ENCODE measurements around the gene VPS39. TPM values are rescaled to one million over a fixed set of nuclear protein-coding genes. Genes with fewer than 3 reads are reported as not detected.

The VPS39 gene
- total RNA-seq, 1 donor from 2014 or later = 29.2 TPM

DNA sequence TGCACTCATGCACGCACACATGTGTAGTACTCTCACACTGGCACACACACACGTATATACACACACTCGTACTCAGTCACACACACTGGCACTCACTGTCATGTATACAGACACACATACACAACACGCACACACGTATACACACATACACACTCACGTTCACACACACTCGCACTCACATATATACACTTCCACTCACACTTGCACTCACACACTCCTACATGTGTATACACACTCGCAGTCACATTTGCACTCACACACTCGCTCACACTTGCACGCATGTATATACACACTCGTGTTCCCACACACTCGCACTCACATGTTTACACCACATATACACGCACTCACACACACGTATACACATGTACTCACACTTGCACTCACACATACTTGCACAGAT is 53.1 kb downstream of the VPS39 start:
- Histone ChIP-seq H3K9ac (ENCODE audit: low read depth in 1 of 3, low read length in 3 of 3) (peak overlapping the region in 1 of 3 donors; percentile 25), H3K4me1 (ENCODE audit: control insufficient read depth in 3 of 3, insufficient read depth in 3 of 3, low read length in 3 of 3) (peaks cover 46 to 81% (median 65%) of the 10 kb centered on the region in 3 donors), H3K27me3 (ENCODE audit: control insufficient read depth in 3 of 3, insufficient read depth in 3 of 3, low read length in 3 of 3) (no peaks in the 10 kb centered on the region), H3K36me3 (ENCODE audit: control insufficient read depth in 3 of 3, insufficient read depth in 3 of 3, low read length in 3 of 3) (peaks cover 5 to 12% (median 10%) of the 10 kb centered on the region in 3 donors), H3K9me3 (ENCODE audit: control insufficient read depth in 3 of 3, low read length in 3 of 3) (no peaks in the 10 kb centered on the region), H3K27ac (ENCODE audit: low read depth, low read length) (no peak overlapping the region), H3K4me3 (ENCODE audit: low read length in 3 of 3) (peak overlapping the region in 1 of 3 donors; percentile 67)

DNA sequence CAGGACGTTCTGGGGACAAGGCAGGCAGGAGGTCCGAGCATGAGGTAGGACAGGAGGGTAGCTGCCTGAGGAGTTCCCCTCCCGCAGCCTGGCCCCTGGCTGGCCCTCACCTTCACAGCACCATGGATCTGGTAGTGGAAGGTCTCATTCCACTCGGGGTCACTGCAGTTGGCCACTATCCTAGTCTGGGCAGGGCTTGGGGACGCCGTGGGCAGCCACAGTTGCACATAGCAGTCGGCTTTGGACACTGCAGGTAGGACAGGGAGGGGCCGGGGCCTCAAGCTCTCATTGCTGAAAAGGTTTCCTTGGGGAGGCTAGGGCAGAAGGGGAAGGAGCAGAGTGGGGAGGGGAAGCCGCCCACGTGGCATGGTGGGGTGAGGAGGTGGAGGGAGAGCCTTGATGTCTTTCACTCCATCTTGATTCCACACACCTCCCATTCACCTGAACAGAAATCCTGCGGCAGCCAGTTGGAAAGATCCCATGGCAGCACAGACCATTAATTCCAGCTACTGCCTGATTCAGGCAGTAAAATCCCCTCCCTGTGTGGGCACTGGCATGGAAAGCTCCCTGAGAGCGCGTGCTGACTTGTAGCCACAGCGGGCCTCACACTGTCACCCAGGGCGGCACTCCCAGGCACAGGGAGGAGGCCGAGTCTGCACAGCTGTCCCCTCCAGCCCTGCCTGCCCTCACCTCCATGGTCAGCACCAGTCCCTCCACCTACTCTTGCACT is 53.7 kb downstream of the VPS39 start:
- peaks cover 44 to 78% (median 63%) of the 10 kb centered on the region in 3 donors for H3K4me1 ChIP-seq (ENCODE audit: control insufficient read depth in 3 of 3, insufficient read depth in 3 of 3, low read length in 3 of 3)
- no peaks in the 10 kb centered on the region for H3K27me3 ChIP-seq (ENCODE audit: control insufficient read depth in 3 of 3, insufficient read depth in 3 of 3, low read length in 3 of 3)
- no peaks in the 10 kb centered on the region for H3K9me3 ChIP-seq (ENCODE audit: control insufficient read depth in 3 of 3, low read length in 3 of 3)
- peak overlapping the region in 1 of 3 donors; percentile 67 for H3K4me3 ChIP-seq (ENCODE audit: low read length in 3 of 3)
- H3K27ac ChIP-seq (ENCODE audit: low read depth, low read length) = peak overlapping the region; percentile 37
- peak overlapping the region in 1 of 3 donors; percentile 25 for H3K9ac ChIP-seq (ENCODE audit: low read depth in 1 of 3, low read length in 3 of 3)
- H3K36me3 ChIP-seq (ENCODE audit: control insufficient read depth in 3 of 3, insufficient read depth in 3 of 3, low read length in 3 of 3) = peaks cover 0 to 7% (median 4%) of the 10 kb centered on the region in 3 donors

DNA sequence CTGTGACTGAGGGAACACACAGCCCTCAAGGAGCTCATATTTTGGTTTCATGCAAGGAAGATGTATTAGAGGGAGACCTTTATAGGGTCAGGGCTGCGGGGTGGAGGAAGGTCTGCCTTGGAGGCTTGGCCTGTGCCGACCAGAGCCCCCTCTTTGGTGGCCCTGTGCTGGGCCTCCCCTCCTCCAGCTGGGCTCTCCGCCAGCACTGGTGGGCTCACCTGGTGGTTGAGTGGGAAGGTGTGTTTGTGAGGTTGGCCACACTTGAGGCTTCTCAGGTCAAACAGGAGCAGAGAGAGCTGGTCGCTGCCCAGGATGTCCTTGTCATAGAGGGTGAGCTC is 54.3 kb downstream of the VPS39 start:
- Histone ChIP-seq H3K9ac (ENCODE audit: low read depth in 1 of 3, low read length in 3 of 3) (no peak overlapping the region), H3K36me3 (ENCODE audit: control insufficient read depth in 3 of 3, insufficient read depth in 3 of 3, low read length in 3 of 3) (peaks cover 0 to 2% (median under 1%) of the 10 kb centered on the region in 3 donors), H3K4me1 (ENCODE audit: control insufficient read depth in 3 of 3, insufficient read depth in 3 of 3, low read length in 3 of 3) (peaks cover 40 to 72% (median 58%) of the 10 kb centered on the region in 3 donors), H3K27ac (ENCODE audit: low read depth, low read length) (peak overlapping the region; percentile 37), H3K27me3 (ENCODE audit: control insufficient read depth in 3 of 3, insufficient read depth in 3 of 3, low read length in 3 of 3) (no peaks in the 10 kb centered on the region), H3K9me3 (ENCODE audit: control insufficient read depth in 3 of 3, low read length in 3 of 3) (no peaks in the 10 kb centered on the region), H3K4me3 (ENCODE audit: low read length in 3 of 3) (no peak overlapping the region)

DNA sequence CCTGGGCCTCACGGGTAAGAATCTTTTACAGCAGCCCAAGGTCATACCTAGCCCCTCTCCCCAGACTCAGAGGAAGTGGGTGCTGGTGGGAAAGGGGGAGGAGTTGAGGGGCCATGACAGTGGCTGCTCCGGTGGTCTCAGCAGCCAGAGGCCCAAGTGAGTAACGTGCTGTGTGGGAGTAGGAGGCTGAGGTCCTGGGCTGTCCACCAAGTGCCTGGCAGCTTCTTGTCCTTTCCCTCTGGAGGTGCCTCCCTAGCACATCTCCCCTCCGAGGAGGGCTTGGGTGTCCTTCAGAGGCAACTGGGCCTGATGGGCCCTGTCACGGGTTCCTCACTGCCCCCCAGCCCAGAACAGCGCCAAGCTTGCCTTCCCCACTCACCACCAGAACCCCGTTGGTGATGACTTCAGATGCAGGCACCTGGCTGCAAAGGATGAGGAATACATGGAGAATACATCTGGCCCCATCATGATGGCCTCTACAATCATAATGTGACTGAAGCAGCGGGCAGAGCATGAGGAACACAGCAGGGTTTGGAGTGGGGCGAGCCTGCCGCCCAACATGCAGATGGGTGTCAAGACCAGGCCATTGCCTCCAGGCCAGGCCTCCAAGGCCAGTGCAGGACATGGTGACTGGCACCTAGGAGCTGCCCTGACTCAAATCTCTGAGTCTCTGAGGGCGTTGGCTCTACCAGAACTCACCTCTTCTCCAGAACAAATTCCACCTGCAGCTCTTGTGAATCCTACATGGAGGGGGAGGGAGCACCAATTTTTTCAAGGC is 55.0 kb downstream of the VPS39 start:
- no peaks in the 10 kb centered on the region for H3K27me3 ChIP-seq (ENCODE audit: control insufficient read depth in 3 of 3, insufficient read depth in 3 of 3, low read length in 3 of 3)
- H3K4me3 ChIP-seq (ENCODE audit: low read length in 3 of 3) = no peak overlapping the region
- peaks cover 33 to 65% (median 50%) of the 10 kb centered on the region in 3 donors for H3K4me1 ChIP-seq (ENCODE audit: control insufficient read depth in 3 of 3, insufficient read depth in 3 of 3, low read length in 3 of 3)
- no peaks in the 10 kb centered on the region for H3K9me3 ChIP-seq (ENCODE audit: control insufficient read depth in 3 of 3, low read length in 3 of 3)
- peak overlapping the region; percentile 90 for H3K27ac ChIP-seq (ENCODE audit: low read depth, low read length)
- no peaks in the 10 kb centered on the region for H3K36me3 ChIP-seq (ENCODE audit: control insufficient read depth in 3 of 3, insufficient read depth in 3 of 3, low read length in 3 of 3)
- peak overlapping the region in 2 of 3 donors; percentile 20 to 50 for H3K9ac ChIP-seq (ENCODE audit: low read depth in 1 of 3, low read length in 3 of 3)

DNA sequence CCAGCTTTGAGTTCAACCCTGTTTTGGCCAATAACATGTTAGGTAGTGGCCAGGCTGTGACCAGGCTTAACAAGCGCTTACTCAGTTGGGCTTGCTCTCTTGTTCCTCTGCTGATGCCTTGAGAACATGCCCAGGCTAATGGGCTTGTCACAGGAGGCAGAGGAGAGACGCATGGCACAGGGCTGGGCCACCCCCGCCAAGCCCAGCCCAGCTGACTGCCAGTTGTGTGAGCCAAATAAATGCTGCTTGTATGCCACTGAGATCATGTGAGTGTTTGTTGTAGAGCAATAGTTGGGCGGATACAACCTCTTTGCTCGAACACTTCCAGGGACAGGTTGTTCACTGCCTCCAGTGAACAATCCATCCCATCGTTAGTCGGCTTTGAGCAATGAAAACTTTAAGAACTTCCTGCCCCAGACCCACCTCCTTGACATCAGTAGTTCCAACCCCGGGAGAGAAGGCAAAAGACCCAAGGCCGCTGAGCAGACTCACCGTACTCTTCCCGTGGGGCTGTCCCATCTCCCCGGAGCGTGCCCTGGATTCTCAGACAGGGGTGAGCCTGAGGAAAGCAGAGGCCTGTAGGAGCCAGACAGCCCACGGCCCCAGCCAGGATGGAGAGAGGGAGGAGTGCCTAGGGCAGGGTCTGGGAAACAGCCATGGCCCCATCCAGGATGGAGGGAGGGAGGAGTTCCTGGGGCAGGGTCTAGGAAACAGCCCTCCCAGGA is 55.7 kb downstream of the VPS39 start:
- no peaks in the 10 kb centered on the region for H3K36me3 ChIP-seq (ENCODE audit: control insufficient read depth in 3 of 3, insufficient read depth in 3 of 3, low read length in 3 of 3)
- H3K27ac ChIP-seq (ENCODE audit: low read depth, low read length) = peak overlapping the region; percentile 90
- peak overlapping the region in 1 of 3 donors; percentile 66 for H3K9ac ChIP-seq (ENCODE audit: low read depth in 1 of 3, low read length in 3 of 3)
- no peak overlapping the region for H3K4me3 ChIP-seq (ENCODE audit: low read length in 3 of 3)
- H3K9me3 ChIP-seq (ENCODE audit: control insufficient read depth in 3 of 3, low read length in 3 of 3) = no peaks in the 10 kb centered on the region
- peaks cover 30 to 58% (median 44%) of the 10 kb centered on the region in 3 donors for H3K4me1 ChIP-seq (ENCODE audit: control insufficient read depth in 3 of 3, insufficient read depth in 3 of 3, low read length in 3 of 3)
- H3K27me3 ChIP-seq (ENCODE audit: control insufficient read depth in 3 of 3, insufficient read depth in 3 of 3, low read length in 3 of 3) = peaks cover 0 to 1% (median 0%) of the 10 kb centered on the region in 3 donors

DNA sequence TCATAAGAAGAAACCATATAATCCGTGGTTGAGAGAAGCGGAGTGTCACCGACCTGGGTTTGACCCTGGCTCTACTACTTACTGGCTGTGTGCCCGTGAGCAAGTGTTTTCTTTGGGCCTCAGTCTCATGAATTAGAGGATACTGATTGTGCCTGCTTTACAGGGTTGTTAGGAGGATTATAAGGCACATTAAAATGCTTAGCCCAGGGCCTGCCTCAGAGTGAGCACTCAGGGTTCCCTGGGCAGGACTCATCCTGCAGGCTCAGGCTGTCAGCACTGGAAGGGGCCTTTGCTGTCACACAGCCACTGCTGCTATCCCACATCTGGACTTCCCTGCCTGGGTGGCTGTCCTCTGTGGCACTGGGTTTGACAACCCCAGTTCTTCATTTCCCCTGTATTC is 56.4 kb downstream of the VPS39 start:
- peaks cover 0 to 2% (median 0%) of the 10 kb centered on the region in 3 donors for H3K27me3 ChIP-seq (ENCODE audit: control insufficient read depth in 3 of 3, insufficient read depth in 3 of 3, low read length in 3 of 3)
- peak overlapping the region; percentile 90 for H3K27ac ChIP-seq (ENCODE audit: low read depth, low read length)
- H3K4me3 ChIP-seq (ENCODE audit: low read length in 3 of 3) = no peak overlapping the region
- peaks cover 30 to 54% (median 41%) of the 10 kb centered on the region in 3 donors for H3K4me1 ChIP-seq (ENCODE audit: control insufficient read depth in 3 of 3, insufficient read depth in 3 of 3, low read length in 3 of 3)
- H3K9ac ChIP-seq (ENCODE audit: low read depth in 1 of 3, low read length in 3 of 3) = peak overlapping the region in 1 of 3 donors; percentile 66
- H3K9me3 ChIP-seq (ENCODE audit: control insufficient read depth in 3 of 3, low read length in 3 of 3) = no peaks in the 10 kb centered on the region
- no peaks in the 10 kb centered on the region for H3K36me3 ChIP-seq (ENCODE audit: control insufficient read depth in 3 of 3, insufficient read depth in 3 of 3, low read length in 3 of 3)

DNA sequence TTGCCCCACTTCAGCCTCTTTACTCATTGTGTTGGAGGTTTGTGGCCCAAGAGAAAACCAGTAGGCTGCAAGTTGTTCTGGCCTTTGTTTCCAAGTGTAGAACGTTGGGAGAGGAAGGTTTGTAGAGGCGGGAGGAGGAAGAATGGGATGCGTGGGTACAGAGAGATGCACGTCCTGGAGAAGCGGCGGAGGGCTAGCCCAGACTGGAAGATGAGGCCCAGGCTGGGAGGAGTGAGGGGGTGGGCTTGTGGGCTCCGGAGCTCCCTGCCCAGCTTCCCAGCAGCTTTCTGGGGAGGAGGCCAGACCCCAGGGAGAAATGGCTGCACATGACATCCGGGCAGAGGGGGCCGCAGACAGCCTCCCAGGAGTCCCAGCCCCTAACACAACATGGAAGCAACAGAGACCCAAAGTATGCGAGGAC is 57.0 kb downstream of the VPS39 start:
- Histone ChIP-seq H3K36me3 (ENCODE audit: control insufficient read depth in 3 of 3, insufficient read depth in 3 of 3, low read length in 3 of 3) (no peaks in the 10 kb centered on the region), H3K27me3 (ENCODE audit: control insufficient read depth in 3 of 3, insufficient read depth in 3 of 3, low read length in 3 of 3) (peaks cover 0 to 2% (median 0%) of the 10 kb centered on the region in 3 donors), H3K9me3 (ENCODE audit: control insufficient read depth in 3 of 3, low read length in 3 of 3) (no peaks in the 10 kb centered on the region), H3K27ac (ENCODE audit: low read depth, low read length) (peak overlapping the region; percentile 90), H3K9ac (ENCODE audit: low read depth in 1 of 3, low read length in 3 of 3) (no peak overlapping the region), H3K4me3 (ENCODE audit: low read length in 3 of 3) (no peak overlapping the region), H3K4me1 (ENCODE audit: control insufficient read depth in 3 of 3, insufficient read depth in 3 of 3, low read length in 3 of 3) (peaks cover 25 to 48% (median 35%) of the 10 kb centered on the region in 3 donors)

DNA sequence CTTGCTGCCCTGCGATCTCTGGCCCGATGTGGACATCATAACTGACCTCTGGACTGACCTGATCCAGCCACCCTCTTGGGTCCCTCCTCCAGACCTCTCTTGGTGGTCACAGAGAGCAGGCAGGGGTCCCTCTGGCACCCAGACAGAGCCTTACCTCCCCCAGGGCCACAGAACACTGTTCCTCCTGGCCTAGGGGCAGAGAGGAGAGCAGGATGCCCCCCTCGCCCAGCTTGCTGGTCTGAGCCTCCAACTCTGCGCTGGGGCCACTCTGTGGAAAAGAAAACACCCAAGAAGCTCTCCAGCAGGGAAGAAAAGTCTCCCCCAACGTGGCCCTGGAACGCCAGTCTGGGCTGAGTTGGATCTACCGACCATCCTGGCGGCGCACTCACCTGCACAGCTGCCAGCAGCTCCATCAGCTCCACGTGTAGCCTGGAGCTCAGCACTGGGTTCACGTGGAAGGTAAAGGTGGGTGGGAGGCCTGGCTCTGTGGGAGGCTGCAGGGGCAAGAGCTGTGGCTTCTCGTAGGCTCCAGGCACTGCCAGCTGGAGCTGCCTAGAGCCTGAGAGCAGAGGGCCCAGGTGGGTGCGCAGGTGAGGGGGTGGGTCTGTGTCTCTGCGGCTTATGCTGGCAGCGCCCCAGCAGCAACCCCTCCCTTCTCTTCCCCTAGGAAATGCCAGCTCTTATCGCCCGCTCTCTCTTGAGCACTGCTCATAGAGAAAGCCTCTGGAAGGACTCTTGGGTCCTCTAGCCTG is 57.7 kb downstream of the VPS39 start:
- no peaks in the 10 kb centered on the region for H3K9me3 ChIP-seq (ENCODE audit: control insufficient read depth in 3 of 3, low read length in 3 of 3)
- H3K4me3 ChIP-seq (ENCODE audit: low read length in 3 of 3) = no peak overlapping the region
- peaks cover 0 to 2% (median 0%) of the 10 kb centered on the region in 3 donors for H3K27me3 ChIP-seq (ENCODE audit: control insufficient read depth in 3 of 3, insufficient read depth in 3 of 3, low read length in 3 of 3)
- H3K27ac ChIP-seq (ENCODE audit: low read depth, low read length) = no peak overlapping the region
- no peak overlapping the region for H3K9ac ChIP-seq (ENCODE audit: low read depth in 1 of 3, low read length in 3 of 3)
- H3K36me3 ChIP-seq (ENCODE audit: control insufficient read depth in 3 of 3, insufficient read depth in 3 of 3, low read length in 3 of 3) = no peaks in the 10 kb centered on the region
- H3K4me1 ChIP-seq (ENCODE audit: control insufficient read depth in 3 of 3, insufficient read depth in 3 of 3, low read length in 3 of 3) = peaks cover 19 to 44% (median 27%) of the 10 kb centered on the region in 3 donors

DNA sequence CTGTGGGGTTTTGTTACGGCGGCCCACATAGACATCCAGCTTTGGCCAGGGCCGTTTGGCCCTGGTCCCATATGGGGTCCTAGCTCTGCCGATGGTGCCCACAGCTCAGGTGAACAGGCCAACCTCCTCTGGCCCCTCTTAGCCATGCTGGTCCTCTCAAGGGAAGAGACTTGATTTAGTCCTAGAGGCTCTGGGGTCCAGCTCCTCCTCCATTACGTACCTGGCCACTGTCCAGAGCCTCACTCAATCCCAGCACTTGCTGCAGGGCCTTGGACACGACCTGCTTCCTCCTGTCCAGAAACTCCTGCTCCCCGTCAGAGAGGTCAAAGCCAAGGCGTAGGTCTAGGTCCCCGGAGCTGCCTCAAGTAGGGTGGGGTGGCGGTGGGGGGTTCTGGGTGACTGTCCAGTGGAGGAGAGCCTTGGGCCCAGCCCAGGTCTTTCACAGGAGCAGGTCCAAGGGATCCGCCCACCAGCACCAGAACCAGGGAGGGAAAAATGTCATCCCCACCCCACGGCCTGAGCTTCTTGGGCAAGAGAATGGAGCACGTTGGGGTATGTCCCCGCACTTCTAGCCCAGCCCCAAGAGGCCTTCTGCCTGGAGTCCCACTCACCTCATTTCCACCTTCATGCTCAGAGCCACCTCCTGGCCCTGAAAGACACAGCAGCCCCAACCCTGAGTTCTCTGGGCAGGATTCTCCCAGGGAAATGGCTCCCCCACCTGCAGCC is 58.4 kb downstream of the VPS39 start:
- no peak overlapping the region for H3K4me3 ChIP-seq (ENCODE audit: low read length in 3 of 3)
- H3K36me3 ChIP-seq (ENCODE audit: control insufficient read depth in 3 of 3, insufficient read depth in 3 of 3, low read length in 3 of 3) = no peaks in the 10 kb centered on the region
- no peak overlapping the region for H3K27ac ChIP-seq (ENCODE audit: low read depth, low read length)
- H3K4me1 ChIP-seq (ENCODE audit: control insufficient read depth in 3 of 3, insufficient read depth in 3 of 3, low read length in 3 of 3) = peaks cover 16 to 37% (median 25%) of the 10 kb centered on the region in 3 donors
- no peak overlapping the region for H3K9ac ChIP-seq (ENCODE audit: low read depth in 1 of 3, low read length in 3 of 3)
- peaks cover 0 to 2% (median 0%) of the 10 kb centered on the region in 3 donors for H3K27me3 ChIP-seq (ENCODE audit: control insufficient read depth in 3 of 3, insufficient read depth in 3 of 3, low read length in 3 of 3)
- no peaks in the 10 kb centered on the region for H3K9me3 ChIP-seq (ENCODE audit: control insufficient read depth in 3 of 3, low read length in 3 of 3)

All from skeletal muscle tissue (tissue), 4 donors.